HuH-7 (cell line): ENCODE results near the gene TECR.

Experiments used
- DNase-seq: peaks from one replicate; pipeline ENCODE4 v3.0.0; 2011; ENCODE audit warnings: low spot score

TECR gene

DNA sequence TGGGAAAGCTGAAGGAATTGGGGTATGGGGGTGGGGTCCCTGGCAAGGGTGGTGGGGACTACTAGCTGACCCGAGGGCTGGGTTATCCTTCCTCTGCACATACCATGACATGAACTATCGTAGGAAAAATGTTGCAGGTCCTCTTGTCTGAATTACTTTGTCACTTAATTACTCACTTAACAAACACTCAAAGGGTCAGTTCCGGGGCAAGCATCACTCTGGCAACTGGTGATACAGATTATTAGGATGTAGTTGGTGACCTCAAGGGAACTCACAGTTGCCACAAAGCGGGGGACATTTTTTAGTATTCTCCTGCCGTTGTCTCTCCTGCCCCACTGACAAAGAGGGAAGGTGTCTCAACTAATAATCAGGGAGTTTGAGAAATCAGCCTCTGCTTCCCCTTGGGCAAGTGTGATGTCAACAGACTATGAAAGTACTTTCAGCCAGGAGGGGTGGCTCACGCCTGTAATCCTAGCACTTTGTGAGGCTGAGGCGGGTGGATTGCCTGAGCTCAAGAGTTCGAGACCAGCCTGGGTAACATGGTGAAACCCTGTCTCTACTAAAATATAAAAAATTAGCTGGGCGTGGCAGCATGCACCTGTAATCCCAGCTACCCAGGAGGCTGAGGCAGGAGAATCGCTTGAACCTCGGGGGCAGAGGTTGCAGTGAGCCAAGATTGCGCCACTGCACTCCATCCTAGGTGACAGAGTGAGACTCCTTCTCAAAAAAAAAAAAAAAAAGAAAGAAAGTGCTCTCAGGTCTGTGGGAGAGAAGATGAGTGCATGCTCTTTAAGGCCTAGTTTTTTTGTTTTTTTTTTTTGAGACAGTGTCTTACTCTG, 21.5 kb upstream of the TECR start:
- DNase-seq: no peak

DNA sequence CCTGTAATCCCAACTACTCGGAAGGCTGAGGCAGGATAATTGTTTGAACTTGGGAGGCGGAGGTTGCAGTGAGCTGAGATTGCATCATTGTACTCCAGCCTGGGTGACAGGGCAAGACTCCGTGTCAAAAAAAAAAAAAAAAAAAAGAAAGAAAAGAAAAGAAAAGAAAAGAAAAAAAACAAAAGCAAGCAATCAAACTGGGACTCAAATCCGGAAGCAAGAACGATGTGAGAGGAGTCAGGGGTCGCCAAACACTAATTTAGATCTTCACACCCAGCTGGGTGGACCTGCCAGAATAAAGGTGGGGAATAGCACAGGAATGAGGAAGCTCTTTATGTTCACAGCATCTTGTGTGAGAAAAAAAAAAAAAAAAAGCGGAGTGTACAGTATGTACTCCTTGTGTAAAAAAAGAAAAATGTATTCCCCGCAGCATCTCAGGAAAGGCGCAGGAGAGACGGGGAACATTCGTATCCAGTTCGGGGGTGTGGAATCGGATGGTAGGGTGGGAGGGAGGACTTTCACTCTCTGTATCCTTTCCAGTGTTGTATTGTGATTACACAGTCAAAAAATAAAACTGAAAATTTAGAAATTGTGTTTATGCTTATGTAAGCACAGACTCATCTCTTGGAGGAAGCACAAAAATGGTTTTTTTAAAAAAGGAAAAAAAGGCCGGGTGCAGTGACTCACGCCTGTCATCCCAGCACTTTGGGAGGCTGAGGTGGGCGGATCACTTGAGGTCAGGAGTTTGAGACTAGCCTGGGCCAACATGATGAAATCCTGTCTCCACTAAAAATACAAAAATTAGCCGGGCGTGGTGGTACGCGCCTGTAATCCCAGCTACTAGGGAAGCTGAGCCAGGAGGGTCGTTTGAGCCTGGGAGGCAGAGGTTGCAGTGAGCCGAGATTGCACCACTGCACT, 18.8 kb upstream of the TECR start:
- no peak for DNase-seq

DNA sequence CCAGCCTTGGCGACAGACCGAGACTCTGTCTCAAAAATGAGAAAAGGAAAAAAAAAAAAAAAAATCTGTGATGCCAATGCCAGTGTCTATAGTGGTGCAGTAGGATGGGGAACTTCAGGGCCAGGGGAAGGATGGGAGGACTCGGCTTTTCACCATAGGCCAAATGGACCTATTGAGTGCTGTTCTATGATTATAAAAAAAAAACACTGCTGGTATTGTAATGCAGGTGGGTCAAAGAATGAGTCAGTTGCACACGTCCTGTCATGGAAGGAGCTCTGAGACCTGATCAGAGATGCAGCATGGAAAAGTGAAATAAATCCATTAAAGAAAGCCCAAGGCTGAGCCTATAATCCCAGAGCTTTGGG, 18.2 kb upstream of the TECR start:
- DNase-seq: no peak

DNA sequence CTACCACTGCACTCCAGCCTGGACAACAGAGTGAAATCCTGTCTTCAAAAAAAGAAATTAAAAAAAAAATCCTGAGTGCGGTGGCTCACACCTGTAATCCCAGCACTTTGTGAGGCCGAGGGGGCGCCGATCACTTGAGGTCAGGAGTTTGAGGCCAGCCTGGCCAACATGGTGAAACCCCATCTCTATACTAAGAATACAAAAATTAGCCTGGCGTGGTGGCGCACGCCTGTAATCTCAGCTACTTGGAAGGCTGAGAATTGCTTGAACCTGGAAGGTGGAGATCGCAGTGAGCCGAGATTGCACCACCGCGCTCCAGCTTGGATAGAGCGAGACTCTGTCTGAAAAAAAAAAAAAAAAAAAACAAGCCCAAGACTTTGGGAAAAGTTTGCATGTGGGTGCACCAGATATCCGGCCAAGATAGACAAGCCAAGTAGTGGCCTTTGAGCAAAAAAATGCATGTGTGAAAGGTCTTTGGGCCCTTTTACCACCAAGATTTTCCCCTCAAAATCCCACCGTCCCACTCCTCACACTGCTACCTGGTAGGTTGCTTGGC, 16.9 kb upstream of the TECR start:
- DNase-seq: no peak

DNA sequence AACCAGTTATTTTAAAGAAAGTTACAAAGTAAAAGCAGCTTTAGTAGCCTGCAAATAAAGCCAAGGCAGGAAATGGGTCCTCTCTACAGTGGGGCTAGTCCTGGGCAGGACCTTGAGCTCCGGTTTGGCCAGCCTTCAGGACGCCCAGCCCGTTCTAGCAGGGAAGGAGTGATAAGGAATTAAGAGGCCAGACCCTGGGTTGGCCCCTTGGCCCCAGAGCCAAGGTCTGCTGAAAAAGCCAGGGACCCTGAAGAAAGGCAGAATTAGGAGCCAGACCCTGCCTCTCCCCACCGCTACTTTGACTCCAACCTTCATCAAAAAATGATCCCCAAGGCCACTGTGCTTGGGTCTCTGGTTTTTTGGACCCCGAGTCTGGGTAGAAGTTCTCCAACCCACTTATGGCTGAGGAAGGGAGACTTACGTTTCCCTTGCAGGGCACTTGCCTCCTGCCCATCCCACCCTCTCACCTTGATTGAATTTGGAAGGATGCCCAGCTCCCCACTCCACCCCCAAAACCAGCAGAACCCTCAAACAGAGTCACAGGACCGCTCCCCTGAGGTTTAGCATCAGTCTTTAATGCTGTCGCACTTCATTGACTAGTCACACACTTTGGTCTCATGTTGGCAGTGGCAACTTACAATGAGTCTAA, 15.1 kb upstream of the TECR start:
- no peak for DNase-seq

- DNase-seq: no peak
Observed at GRCh38 chr19:14515501-14516047, 13.8 kb upstream of the TECR start.

DNA sequence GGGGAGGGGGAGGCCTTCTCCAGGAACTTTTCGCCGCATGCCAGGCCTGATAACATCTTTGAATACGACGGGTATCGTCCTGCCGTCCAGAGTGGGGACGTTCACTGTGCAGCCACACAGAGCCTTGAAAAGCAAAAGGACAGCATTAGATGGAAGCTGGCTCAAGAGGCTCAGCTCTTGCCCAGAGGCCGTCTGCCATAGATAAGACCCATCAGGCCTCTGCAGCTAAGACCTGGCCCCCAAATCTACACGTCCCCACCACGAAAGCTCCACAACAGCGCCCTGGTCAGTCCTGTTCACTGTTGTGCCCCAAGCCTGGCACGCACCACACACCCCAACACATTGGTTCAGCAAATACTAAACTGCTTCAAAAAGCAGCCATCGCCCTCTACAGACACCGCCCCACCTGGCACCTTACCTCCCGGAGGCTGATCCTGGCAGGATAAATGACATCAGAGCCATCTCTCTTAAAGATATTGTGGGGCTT, 13.3 kb upstream of the TECR start:
- no peak for DNase-seq

GRCh38 chr19:14516746-14517438, 12.5 kb upstream of the TECR start:
- DNase-seq: no peak

- DNase-seq: no peak
Observed at GRCh38 chr19:14517446-14517839, 12.0 kb upstream of the TECR start.

- peak; percentile 80 for DNase-seq
Observed at GRCh38 chr19:14517840-14518505, 11.4 kb upstream of the TECR start, which contains the start of gene DNAJB1. Gene DNAJB1 (minus strand): TSS chr19:14518397. CDS start chr19:14518349, 48 bp downstream.

GRCh38 chr19:14519245-14519859, 10.0 kb upstream of the TECR start:
- DNase-seq: no peak

GRCh38 chr19:14519860-14520407, 9.5 kb upstream of the TECR start:
- no peak for DNase-seq

- DNase-seq: no peak
Observed at GRCh38 chr19:14520543-14520942, 8.9 kb upstream of the TECR start.

DNA sequence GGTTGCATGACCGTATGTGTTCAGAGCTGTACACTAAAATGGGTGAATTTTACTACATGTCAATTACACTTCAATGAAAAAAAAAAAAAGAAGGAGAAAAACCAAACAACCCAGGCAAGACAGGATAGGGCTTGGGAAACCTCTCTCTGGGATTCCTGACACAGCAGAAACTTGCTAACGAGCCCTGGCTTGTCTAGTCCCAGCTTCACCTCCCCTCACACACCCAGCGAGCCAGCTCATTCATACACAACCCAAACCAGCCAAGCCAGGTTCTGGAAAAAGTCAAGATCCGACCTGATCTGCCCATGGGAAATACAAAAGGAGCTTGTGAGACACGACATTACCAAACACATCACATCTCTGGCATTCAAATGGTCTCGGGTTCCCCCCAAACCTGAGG, 3.7 kb upstream of the TECR start:
- no peak for DNase-seq

GRCh38 chr19:14526423-14526822, 3.0 kb upstream of the TECR start:
- no peak for DNase-seq

DNA sequence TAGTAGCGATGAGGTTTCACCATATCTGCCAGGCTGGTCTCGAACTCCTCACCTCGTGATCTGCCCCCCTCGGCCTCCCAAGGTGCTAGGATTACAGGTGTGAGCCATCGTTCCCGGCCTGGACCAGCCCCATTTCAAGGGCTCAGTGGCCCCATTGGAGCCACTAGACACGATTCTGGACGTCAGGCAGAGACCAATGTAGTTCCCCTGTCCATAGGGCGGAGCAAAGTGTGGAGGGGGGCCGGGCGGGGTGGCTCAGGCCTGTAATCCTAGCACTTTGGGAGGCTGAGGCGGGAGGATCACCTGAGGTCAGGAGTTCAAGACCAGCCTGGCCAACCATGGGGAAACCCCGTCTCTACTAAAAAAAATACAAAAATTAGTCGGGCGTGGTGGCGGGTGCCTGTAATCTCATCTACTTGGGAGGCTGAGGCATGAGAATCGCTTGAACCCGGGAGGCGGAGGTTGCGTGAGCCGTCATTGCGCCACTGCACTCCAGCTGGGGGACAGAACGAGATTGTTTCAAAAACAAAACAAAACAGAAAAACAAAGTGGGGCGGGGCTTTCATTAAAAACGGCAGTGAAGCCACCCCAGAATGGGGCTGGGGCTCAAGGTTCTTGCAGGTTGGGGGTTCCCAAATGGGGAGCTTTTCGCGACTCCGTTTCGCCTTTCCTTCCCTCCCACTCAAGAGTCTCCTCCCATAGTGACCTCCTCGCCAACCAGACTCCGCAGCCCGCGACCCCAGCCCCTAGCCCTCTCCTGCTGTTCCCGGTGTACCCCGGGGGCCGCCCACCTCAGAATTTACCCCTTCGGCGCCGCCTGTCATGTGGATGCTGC, 758 bp upstream of the TECR start:
- DNase-seq: no peak

- DNase-seq: peak; percentile 39
Observed at GRCh38 chr19:14530005-14530348, 583 bp downstream of the TECR start.

- no peak for DNase-seq
Observed at GRCh38 chr19:14530506-14530905, 1.1 kb downstream of the TECR start.

- no peak for DNase-seq
Observed at GRCh38 chr19:14533450-14533849, 4.1 kb downstream of the TECR start.
